HL-60/S4 treated with phorbol 12-myristate 13-acetate at 8.2 ng/mL for 4 days and 3 days (cell line): ENCODE results near the gene GPN2.

Source experiments
- in situ Hi-C: fragments of 300-500 bp; cut with MboI; formaldehyde crosslinking; loops from 2 replicates; pipeline ENCODE4 v1.15.0; 2022; ENCODE audit warnings: low sequenced_read_pairs

GPN2 gene

DNA sequence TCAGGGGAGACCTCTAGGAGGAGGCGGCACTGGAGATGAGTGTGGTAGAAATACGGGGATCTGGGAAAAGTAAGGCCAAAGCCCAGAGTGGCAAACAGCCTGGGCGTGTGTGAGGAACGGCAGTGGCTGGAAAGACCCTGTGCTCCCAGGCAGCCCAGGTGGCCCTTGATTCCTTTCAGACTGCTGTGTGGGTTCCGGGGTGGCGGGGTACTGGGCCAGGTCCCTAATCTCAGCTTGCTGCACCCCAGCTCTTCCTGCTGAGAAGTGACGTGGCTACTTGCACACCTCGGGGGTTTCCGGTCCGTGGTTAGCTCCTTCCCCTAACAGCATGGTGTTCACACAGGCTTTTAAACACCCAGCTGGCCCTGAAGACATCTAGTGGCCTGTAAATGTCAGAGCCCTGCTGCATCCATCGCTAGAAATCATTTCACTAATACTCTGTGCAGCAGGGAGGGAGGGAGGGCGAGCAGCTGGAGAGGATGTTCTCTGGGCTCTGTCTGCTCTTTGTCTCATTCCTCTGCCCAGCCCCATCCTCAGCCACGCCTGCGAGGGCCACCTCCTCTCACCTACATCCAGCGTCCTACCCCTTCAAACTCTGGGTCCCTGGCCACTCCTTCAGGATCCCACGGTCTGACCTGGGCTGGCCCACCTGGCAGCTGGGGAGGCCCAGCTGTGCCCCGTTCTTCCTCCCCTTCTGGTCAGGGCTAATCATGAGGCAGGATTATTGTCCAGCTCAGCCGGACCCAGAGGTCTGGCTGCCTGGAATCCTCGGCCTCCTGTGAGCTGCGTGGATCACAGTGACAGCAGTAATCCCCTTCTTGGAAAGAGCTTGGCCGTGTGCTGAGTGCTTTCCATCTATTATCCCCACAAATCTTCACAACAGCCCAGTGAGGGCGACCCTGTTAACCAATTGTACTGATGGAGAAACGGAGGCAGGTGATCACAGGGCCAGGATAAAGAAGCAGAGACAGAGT, 56.4 kb downstream of the GPN2 start:
- in situ Hi-C loops = no loop called here

DNA sequence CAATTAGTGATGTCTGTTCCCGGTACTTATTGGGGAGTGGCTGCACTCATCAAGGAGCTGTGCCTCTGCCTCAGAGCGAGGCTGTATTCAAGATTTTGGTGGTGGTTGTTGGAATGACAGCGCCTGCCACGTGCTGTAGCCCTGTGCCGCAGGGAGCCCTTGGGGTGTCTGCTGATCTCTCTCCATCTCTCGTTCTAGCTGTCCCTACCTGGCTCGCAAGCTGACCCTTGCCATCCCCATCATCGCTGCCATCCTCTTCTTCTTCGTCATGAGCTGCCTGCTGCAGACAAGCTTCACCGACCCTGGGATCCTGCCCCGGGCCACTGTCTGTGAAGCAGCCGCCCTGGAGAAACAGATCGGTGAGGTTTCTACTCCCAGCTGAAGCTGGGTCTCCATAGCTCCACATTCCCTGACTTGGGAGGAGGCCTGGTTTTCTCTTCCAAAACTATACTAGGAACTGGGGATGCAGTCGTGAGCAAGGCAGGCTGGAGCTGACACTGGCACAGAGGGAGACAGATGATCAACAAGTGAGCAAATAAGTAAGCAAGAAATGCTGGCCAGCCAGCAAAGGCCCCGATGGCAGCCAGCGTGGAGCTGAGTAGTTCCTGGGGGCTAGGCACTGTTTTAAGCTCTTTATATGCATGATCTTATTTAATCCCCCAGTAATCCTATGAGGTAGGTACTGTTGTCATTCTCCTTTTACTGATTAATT, 57.7 kb downstream of the GPN2 start:
- in situ Hi-C loops = no loop called here

DNA sequence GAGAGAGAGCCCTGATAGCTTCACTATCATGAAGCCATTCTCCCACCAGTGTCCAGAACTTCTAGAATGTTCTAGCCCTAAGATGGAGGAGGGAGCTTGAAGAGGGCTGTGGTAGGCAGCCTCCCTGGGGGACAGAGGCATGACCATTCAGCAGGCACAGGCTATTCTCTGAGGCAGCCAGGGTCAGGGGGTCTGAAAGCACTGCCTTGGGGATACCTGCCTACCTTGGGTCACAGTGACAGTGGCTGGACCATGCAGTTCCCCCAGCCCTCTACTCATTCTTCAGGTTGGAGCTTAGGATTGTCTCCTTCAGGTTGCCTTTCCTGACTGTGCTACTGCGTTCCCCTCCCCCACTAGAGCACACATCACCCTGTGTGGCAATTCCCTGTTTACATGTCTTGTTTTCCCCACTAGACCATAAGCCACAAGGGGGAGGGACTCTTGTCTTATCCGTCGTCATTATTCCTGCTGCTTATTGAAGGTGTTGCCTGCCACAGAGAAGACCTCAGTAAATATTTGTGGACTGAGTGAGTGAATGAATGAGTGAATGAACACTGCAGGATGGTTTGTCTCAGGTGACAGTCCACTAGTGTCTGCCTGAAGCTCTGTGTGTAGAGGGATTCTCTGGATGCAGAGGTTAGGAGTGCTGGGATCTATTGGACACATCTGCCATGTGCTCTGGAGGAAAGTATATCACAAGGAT, 58.4 kb downstream of the GPN2 start:
- in situ Hi-C loops = no loop called here

DNA sequence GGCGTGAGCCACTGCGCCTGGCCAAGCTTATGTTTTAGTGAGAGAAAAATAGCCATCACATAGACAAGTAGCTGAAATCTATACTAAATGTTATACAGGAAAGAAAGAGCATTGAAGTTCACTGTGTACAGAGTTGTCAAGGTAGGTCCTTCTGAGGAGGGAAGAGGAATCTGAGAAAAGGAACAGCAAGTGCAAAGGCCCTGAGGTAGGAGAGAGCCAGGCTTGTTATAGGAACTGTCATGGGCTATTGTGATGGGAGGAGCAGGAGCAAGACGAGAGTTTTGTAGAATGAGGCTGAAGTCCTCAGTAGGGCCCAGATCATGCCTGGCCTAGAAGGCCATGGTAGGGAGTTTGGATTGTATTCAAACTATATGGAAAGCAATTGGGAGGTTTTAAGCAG, 59.0 kb downstream of the GPN2 start:
- in situ Hi-C loops = no loop called here

DNA sequence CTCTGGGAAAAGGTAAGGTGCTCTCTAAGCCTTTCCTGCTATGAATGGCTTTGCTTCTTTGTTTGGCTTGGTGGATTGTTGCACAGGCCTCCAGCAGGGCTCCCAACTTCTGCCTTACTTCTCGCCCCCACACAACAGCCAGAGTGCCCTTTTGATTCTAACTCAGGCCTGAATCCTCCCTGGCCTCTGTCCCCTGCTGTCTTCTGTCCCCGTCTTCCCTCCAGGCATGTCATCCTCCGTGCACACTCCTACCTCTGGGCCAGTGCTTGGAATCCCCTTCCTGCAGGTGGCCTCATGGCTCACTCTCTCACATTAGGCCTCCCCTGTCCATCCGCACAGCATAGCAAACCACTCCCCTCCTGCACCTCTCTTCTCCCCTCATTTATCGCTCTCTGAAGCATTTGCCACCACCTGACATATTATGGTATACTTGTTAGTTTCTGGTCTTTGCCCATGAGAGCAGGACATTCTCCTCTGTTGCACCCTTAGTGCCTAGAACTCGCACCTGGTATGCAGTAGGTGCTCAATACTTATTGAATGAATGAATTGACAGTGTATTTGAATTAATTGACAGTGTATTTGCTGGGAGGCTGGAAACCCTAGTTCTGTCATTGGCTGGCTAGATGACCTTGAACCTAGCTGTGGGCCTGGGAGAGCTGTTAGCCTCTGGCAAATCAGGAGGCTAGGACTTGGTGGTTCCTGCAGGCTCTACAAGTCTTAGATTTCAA, 60.7 kb downstream of the GPN2 start:
- in situ Hi-C loops = no loop called here

DNA sequence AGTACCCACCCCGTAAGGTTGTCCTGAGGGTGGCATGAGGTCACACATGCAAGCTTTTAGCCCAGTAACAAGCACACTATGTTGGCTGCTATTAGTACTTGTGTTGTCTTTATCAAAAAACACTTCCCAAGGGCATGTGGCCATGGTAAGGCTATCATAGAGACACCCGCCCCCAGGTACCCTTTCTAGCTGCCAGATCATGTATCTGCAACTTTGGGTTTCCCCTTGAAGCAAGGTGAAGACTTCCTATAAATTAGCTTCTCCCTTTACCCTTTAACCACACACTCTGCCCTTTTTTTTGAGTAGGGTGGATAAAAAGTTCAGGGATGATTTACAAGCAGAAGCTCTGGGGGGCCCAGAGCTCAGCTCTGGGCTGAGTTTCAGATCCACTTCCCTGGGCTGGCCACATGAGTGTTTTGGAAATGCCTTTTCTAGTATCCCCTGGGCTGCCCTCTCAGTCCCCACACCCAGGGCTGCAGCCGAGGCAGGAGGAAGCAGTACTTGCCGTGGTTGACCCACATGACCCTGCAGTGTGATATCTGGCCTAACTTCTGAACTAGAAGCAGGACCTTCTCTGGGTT, 61.6 kb downstream of the GPN2 start:
- in situ Hi-C loops = no loop called here

DNA sequence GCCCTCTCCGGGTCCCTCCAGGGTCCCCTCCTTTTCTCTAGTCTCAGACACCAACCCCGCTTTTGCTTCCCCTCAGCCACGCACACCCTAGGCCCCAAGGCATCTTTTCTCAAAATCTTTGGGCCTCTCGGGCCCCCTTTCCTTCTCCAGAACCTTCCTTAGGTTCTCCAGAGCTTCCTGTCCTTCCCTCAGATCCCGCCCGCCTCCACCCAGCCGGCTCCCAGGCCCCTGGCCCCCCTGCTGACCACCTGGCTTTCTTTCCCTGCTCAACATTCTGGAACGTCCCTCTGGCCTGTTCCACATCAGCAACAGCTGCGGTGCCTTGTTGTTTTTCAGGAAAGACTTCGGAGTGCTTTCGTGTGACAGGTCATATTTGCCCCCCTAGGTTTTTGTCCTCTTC, 62.4 kb downstream of the GPN2 start:
- in situ Hi-C loops = no loop called here

DNA sequence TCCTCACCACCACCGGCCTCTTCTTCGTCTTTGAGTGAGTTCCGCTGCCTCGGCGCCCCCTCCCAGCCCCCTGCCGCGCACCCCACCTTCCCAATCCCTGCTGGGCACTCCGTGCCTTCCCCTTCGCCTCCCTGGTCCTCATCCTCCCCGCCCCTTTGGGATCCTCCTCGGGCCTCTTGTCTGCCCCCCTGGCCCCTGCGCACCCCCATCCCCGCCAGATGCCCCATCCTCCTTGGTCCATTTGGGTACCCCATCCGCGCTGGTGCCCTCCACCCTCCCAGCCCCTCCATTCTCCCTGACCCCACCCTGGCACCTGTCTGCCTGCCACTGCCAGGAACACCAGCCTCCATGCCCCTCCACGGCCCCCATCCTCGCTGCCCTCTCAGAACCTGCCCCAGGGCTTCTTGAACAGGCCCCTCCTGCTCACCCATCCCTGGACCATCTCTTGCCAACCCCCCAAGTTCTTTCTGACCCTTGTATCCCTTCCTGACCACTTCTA, 62.9 kb downstream of the GPN2 start:
- in situ Hi-C loops = no loop called here

DNA sequence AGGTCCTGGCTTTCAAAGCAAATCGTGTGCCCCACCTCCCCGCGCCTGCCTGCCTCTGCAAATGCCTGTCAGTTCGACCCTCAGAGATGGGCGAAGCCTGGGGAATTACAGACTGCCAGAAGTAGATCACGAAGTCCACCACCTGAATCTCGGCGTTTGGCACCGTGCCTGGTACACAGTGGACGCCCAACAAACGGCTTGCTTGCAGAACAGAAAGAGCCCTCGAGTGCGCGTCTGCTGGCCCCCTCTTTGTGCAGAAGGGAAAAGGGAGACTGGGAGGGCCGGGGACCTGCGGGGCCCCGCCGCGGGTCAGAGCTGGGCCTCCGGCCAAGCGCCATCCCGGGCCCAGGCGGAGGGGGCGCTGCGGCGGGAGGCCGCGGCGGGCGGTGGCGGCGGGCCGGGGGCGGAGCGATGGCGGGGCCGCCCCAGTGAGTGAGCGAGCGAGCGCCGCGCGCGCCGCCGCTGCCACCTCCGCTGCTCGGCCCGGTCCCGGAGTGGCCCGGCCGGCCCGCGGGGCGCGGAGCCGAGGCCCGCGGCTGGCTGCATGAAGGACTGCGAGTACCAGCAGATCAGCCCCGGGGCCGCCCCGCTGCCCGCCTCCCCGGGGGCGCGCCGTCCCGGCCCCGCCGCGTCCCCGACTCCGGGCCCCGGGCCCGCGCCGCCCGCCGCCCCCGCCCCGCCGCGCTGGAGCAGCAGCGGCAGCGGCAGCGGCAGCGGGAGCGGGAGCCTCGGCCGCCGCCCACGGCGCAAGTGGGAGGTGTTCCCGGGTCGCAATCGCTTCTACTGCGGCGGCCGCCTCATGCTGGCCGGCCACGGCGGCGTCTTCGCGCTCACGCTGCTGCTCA, 63.6 kb downstream of the GPN2 start, which contains the start of gene ZDHHC18:
Gene ZDHHC18, plus strand, starts transcription at position 428 of the 845 bp plus-strand sequence. Its CDS starts 117 bp downstream, at position 545.
- in situ Hi-C loops = no loop called here
